Measurements from ENCODE around the gene PFDN4.

PFDN4 gene

GRCh38 chr20:54207743-54208547 lies at the start of gene PFDN4:
PFDN4 (plus strand) TSS chr20:54208087; CDS start chr20:54208101, 14 bp downstream.
- peak; percentile 63 to 65 for DNase-seq (ENCODE audit: low read depth in 2 of 2)

GRCh38 chr20:54158226-54158625 lies 49.7 kb upstream of the PFDN4 start:
- DNase-seq (ENCODE audit: low read depth in 2 of 2) = no peak

- no peak for DNase-seq (ENCODE audit: low read depth in 2 of 2)
Measured at GRCh38 chr20:54158856-54159418, 49.0 kb upstream of the PFDN4 start.

GRCh38 chr20:54160065-54161007 lies 47.6 kb upstream of the PFDN4 start:
- no peak for DNase-seq (ENCODE audit: low read depth in 2 of 2)

- DNase-seq (ENCODE audit: low read depth in 2 of 2) = no peak
Measured at GRCh38 chr20:54161008-54161820, 46.7 kb upstream of the PFDN4 start.

- DNase-seq (ENCODE audit: low read depth in 2 of 2) = no peak
Measured at GRCh38 chr20:54161821-54162149, 46.1 kb upstream of the PFDN4 start.

- no peak for DNase-seq (ENCODE audit: low read depth in 2 of 2)
Measured at GRCh38 chr20:54162378-54163009, 45.4 kb upstream of the PFDN4 start.

- no peak for DNase-seq (ENCODE audit: low read depth in 2 of 2)
Measured at GRCh38 chr20:54163402-54163801, 44.5 kb upstream of the PFDN4 start.

- DNase-seq (ENCODE audit: low read depth in 2 of 2) = no peak
Measured at GRCh38 chr20:54165014-54165413, 42.9 kb upstream of the PFDN4 start.

- DNase-seq (ENCODE audit: low read depth in 2 of 2) = no peak
Measured at GRCh38 chr20:54165803-54166202, 42.1 kb upstream of the PFDN4 start.

GRCh38 chr20:54166987-54167662 lies 40.8 kb upstream of the PFDN4 start:
- DNase-seq (ENCODE audit: low read depth in 2 of 2) = no peak

GRCh38 chr20:54167909-54168872 lies 39.7 kb upstream of the PFDN4 start:
- no peak for DNase-seq (ENCODE audit: low read depth in 2 of 2)

GRCh38 chr20:54168961-54169862 lies 38.7 kb upstream of the PFDN4 start:
- DNase-seq (ENCODE audit: low read depth in 2 of 2) = no peak

GRCh38 chr20:54170026-54170471 lies 37.8 kb upstream of the PFDN4 start:
- no peak for DNase-seq (ENCODE audit: low read depth in 2 of 2)

GRCh38 chr20:54170963-54171362 lies 36.9 kb upstream of the PFDN4 start:
- no peak for DNase-seq (ENCODE audit: low read depth in 2 of 2)

GRCh38 chr20:54172532-54172855 lies 35.4 kb upstream of the PFDN4 start:
- no peak for DNase-seq (ENCODE audit: low read depth in 2 of 2)

- no peak for DNase-seq (ENCODE audit: low read depth in 2 of 2)
Measured at GRCh38 chr20:54172856-54173652, 34.8 kb upstream of the PFDN4 start.

Data from fibroblast of skin of left biceps (primary cell).